ENCODE measurements around the gene RNF213. TPM values are rescaled to one million over a fixed set of nuclear protein-coding genes. Genes with fewer than 3 reads are reported as not detected.

The RNF213 gene
- polyA plus RNA-seq, 1 of the 3 experiments (the other 2 are of a cell fraction) = 57.5 TPM

- Histone ChIP-seq H3F3A (replicated peaks; ENCODE audit: insufficient read depth) (no peaks in the 10 kb centered on the region), H3K9ac (no peak overlapping the region), H3K9me2 (no peaks in the 10 kb centered on the region), H3K27me3 (ENCODE audit: insufficient read depth) (no peaks in the 10 kb centered on the region), H3K4me3 (ENCODE audit: low read depth in 2 of 2, low read length in 1 of 2) (no peak overlapping the region), H2AFZ (ENCODE audit: low read depth) (no peak overlapping the region), H3K9me3 (no peaks in the 10 kb centered on the region), H3K36me3 (replicated peaks in 1 of 2; ENCODE audit: control insufficient read depth in 1 of 2, insufficient read depth in 2 of 2, low read length in 1 of 2) (peaks cover 27 to 75% of the 10 kb centered on the region in 2 experiments), H3K79me2 (ENCODE audit: insufficient read depth) (peaks cover 5% of the 10 kb centered on the region; the same call in 1 of the 2 replicates), H3K4me1 (ENCODE audit: control insufficient read depth in 1 of 2, insufficient read depth in 2 of 2, low read depth in 1 of 2, low read length in 1 of 2) (no peaks in the 10 kb centered on the region; a peak in 1 of 4 replicates), H3K27ac (ENCODE audit: low read depth in 2 of 2, low read length in 1 of 2) (no peak overlapping the region), H3K4me2 (no peak overlapping the region), H4K20me1 (ENCODE audit: insufficient read depth) (peaks cover 6% of the 10 kb centered on the region; the same call in 1 of the 2 replicates)
- DNase-seq = no peak
- WGBS (ENCODE audit: low lambda C conversion rate) = 92% methylated on average over 12 of the region's 12 CpGs
- TF ChIP-seq SIN3A (IDR thresholded peaks at IDR 0.05; ENCODE audit: borderline replicate concordance, low read depth, low read length) (no peak), EZH2phosphoT487 (IDR thresholded peaks at IDR 0.05; ENCODE audit: borderline replicate concordance, low read depth) (no peak), USF2 (IDR thresholded peaks at IDR 0.05; ENCODE audit: borderline replicate concordance, low read depth, low read length) (no peak), RAD21 (IDR thresholded peaks at IDR 0.05; ENCODE audit: low read length) (no peak), RFX5 (IDR thresholded peaks at IDR 0.05; ENCODE audit: low read length) (no peak), MAX (IDR thresholded peaks at IDR 0.05; ENCODE audit: low read depth) (no peak), RCOR1 (IDR thresholded peaks at IDR 0.05; ENCODE audit: low read length) (no peak), MXI1 (IDR thresholded peaks at IDR 0.05; ENCODE audit: low read depth, low read length) (no peak), IRF3 (IDR thresholded peaks at IDR 0.05; ENCODE audit: low read depth, low read length) (no peak), EP300 (IDR thresholded peaks at IDR 0.05; ENCODE audit: borderline replicate concordance in 1 of 2, low read depth in 1 of 2, low read length in 1 of 2) (no peak), TEAD4 (IDR thresholded peaks at IDR 0.05; ENCODE audit: borderline replicate concordance, insufficient read depth) (no peak), CTCF (IDR thresholded peaks at IDR 0.05) (no peak), ELF1 (IDR thresholded peaks at IDR 0.05) (no peak), REST (IDR thresholded peaks at IDR 0.05; ENCODE audit: low read depth, low read length) (no peak), USF1 (IDR thresholded peaks at IDR 0.05; ENCODE audit: borderline replicate concordance, low read depth) (no peak), YY1 (IDR thresholded peaks at IDR 0.05; ENCODE audit: low read depth) (no peak), SMC3 (IDR thresholded peaks at IDR 0.05; ENCODE audit: low read depth, low read length) (no peak), ZBTB33 (IDR thresholded peaks at IDR 0.05; ENCODE audit: borderline replicate concordance, low read depth) (no peak)
- CTCF ChIA-PET = interaction anchor here (1.1 to 1.3 kb wide), 2 partner anchors 17 to 24 kb away, joined by 3 read pairs; no protein-coding TSS in a partner anchor
- POLR2A ChIA-PET = no interaction called here
These were observed 48.1 kb upstream of the RNF213 start for GRCh38 chr17:80212511-80212910.

Measured in SK-N-SH (cell line).